SK-N-SH (cell line): ENCODE results near the gene PCAT6.

Experiments
- JUND ChIP-seq: IDR thresholded peaks from 2 replicates; pipeline ENCODE4 v1.4.0; 2012
- MEF2A ChIP-seq: IDR thresholded peaks from 2 replicates; pipeline ENCODE4 v1.4.0; 2012; ENCODE audit warnings: low read depth, borderline replicate concordance
- TF ChIP-seq, protein P1 (sequence below): fragments of 200-600 bp; sonication (generic); IDR thresholded peaks from 2 replicates; pipeline ENCODE4 v1.6.1; 2017; ENCODE audit warnings: antibody characterized with exemption, mild to moderate bottlenecking, moderate library complexity

DNA sequence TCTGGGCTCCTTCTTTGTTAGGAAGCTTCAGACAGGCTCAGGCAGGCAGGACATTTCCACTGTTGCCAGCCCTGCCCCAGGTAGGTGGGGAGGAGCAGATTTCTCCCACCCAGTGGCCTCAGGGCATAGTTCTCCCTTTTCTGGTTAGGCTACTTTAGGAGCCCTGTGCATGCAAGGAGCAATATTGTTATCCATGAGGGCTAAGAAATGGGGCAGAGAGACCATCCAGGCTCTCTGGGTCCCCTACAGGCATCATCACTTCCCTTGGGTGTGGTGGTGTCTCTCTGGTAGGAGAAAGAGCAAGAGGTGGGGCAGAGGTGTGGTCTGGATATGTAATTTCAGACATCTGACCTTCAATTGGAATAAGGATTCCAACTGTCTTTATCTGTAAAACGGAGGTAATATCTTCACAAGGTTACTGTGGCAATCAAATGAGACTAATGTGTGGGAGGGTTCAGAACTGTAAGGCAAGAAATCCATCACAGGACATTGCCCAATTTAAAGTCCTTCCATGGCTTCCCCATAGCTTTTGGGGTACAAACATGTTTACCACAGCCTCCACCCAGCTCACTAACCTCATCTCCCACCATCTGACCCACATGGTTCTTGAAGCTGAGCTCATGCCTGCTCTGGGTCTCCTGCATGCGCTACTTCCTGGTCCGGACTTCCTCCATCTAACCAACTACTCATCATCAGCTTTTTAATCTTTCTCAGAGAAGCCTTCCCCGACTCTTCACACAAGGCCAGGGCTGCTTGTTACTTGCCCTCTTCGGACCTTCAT is 26.1 kb downstream of the PCAT6 start:
- TF ChIP-seq JUND = no peak
- TF ChIP-seq, protein P1, sequence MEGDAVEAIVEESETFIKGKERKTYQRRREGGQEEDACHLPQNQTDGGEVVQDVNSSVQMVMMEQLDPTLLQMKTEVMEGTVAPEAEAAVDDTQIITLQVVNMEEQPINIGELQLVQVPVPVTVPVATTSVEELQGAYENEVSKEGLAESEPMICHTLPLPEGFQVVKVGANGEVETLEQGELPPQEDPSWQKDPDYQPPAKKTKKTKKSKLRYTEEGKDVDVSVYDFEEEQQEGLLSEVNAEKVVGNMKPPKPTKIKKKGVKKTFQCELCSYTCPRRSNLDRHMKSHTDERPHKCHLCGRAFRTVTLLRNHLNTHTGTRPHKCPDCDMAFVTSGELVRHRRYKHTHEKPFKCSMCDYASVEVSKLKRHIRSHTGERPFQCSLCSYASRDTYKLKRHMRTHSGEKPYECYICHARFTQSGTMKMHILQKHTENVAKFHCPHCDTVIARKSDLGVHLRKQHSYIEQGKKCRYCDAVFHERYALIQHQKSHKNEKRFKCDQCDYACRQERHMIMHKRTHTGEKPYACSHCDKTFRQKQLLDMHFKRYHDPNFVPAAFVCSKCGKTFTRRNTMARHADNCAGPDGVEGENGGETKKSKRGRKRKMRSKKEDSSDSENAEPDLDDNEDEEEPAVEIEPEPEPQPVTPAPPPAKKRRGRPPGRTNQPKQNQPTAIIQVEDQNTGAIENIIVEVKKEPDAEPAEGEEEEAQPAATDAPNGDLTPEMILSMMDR = no peak
- TF ChIP-seq MEF2A = no peak
